Cardiac muscle cell (in vitro differentiated cells and primary cell): ENCODE data around the gene KCTD16. TPM values are rescaled to one million over a fixed set of nuclear protein-coding genes. Genes with fewer than 3 reads are reported as not detected.

Source experiments
- DNase-seq, 2 donors: peaks; one replicate each; pipeline versions ENCODE4 v3.0.0 to v3.0.0-alpha.2; 2010 to 2017; ENCODE audit warnings: low read depth in 1 of 2, low spot score in 1 of 2
- H3K27ac ChIP-seq: fragments of 200-600 bp; sonication (generic); 2 replicates; pipeline ENCODE4 v1.5.1; 2016
- H3K27me3 ChIP-seq: fragments of 200-600 bp; sonication (generic); 2 replicates; pipeline ENCODE4 v1.6.0; 2016; ENCODE audit warnings: control low read depth
- H3K36me3 ChIP-seq: fragments of 200-600 bp; sonication (generic); 2 replicates; pipeline ENCODE4 v1.5.1; 2016; ENCODE audit warnings: control low read depth
- H3K4me1 ChIP-seq: fragments of 200-600 bp; sonication (generic); 2 replicates; pipeline ENCODE4 v1.8.1; 2017; ENCODE audit warnings: low read depth, mild to moderate bottlenecking, mixed run types
- H3K4me3 ChIP-seq: fragments of 200-600 bp; sonication (generic); 2 replicates; pipeline ENCODE4 v1.5.1; 2016; ENCODE audit warnings: mild to moderate bottlenecking
- H3K9me3 ChIP-seq: fragments of 200-600 bp; sonication (generic); 2 replicates; pipeline ENCODE4 v1.5.1; 2017; ENCODE audit warnings: low read depth, mild to moderate bottlenecking, control low read depth
- CTCF ChIP-seq: IDR thresholded peaks from 2 replicates; pipeline ENCODE4 v1.5.1; 2012; ENCODE audit warnings: low read depth, mild to moderate bottlenecking, low read length
- polyA plus RNA-seq: library from polyadenylated mRNA; unstranded; fragments of >200 nt; fragmentation: Nextera tagmentation; extraction: Ambion mirVana; gene quantifications from 2 replicates; pipeline ENCODE4 v1.2.1, GENCODE V29; 2016
- total RNA-seq: library from RNA; depleted of rRNA; stranded (reverse); fragments of >200 nt; gene quantifications from 2 replicates; pipeline ENCODE4 v1.2.3, GENCODE V29; 2016

Gene KCTD16
- total and polyA plus RNA-seq, 2 experiments from 2014 or later, result 0.13 to 0.66 TPM

- H3K27me3 ChIP-seq, result no peaks in the 10 kb centered on the region
- TF ChIP-seq CTCF, result no peak
These were observed 165.7 kb downstream of the KCTD16 start for GRCh38 chr5:144336191-144336961.

DNA sequence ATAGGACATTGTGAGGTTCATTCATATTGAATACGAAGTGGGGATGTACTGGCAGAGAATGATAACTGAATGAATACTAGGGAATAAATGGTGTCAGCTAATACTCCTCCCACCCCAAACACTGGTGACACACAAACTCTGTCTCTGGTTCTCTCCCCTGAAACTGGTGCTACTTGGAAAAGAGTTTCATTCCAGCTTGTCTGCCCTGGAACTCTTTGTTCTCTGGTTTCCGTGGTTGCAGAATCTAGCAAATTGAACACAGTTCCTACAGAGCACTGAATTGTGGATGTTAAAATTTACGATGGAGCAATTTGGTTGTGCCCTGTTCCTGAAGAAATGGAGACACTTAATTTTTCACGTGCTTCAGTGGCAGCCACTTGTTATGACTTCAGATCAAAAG, 181.7 kb downstream of the KCTD16 start:
- Histone ChIP-seq H3K27ac (no peak overlapping the region), H3K9me3 (no peaks in the 10 kb centered on the region), H3K27me3 (peaks cover 14% of the 10 kb centered on the region), H3K4me1 (no peaks in the 10 kb centered on the region), H3K36me3 (no peaks in the 10 kb centered on the region), H3K4me3 (no peak overlapping the region)
- no peak for TF ChIP-seq CTCF
- DNase-seq, result no peak

More at GRCh38 chr5:144336191-144336961, 165.7 kb downstream of the KCTD16 start:
- no peak overlapping the region for H3K27ac ChIP-seq
- H3K9me3 ChIP-seq, result no peaks in the 10 kb centered on the region
- no peaks in the 10 kb centered on the region for H3K36me3 ChIP-seq
- H3K4me1 ChIP-seq, result no peaks in the 10 kb centered on the region
- no peak overlapping the region for H3K4me3 ChIP-seq
- no peak for DNase-seq

DNA sequence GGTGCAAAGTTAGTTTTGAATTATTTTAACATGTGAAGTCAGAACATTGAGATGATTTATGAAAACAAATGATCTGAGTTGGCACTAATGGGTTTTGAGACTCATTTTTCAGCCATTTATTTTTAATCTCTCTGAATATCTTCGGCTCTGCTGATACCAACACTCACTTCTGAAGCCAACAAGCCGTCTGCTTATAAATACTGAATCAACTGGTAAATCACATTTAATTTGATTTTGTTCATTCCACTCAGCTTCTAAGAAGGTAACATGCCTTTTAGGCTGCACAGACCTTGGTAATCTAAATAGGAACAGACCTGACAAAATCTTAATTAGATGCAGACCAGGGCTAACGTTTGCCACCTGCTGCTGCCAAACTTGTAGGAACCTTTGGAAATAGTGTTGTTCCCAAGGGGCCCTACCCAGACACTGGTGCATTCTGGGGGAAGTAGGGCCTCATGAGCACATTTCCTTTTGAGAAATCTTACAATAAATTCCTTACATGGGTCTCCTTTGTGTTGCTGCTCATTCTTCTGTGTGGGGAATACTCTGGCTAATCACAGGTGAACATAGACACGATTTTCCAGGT, 182.2 kb downstream of the KCTD16 start:
- Histone ChIP-seq H3K4me3 (no peak overlapping the region), H3K9me3 (no peaks in the 10 kb centered on the region), H3K36me3 (no peaks in the 10 kb centered on the region), H3K4me1 (no peaks in the 10 kb centered on the region), H3K27me3 (peaks cover 17% of the 10 kb centered on the region), H3K27ac (no peak overlapping the region)
- DNase-seq, result no peak
- TF ChIP-seq CTCF, result no peak

GRCh38 chr5:144356489-144356888, 185.8 kb downstream of the KCTD16 start:
- H3K27me3 ChIP-seq, result peaks cover 17% of the 10 kb centered on the region
- H3K36me3 ChIP-seq, result no peaks in the 10 kb centered on the region
- no peak for TF ChIP-seq CTCF
- no peak overlapping the region for H3K27ac ChIP-seq
- no peak overlapping the region for H3K4me3 ChIP-seq
- H3K9me3 ChIP-seq, result no peaks in the 10 kb centered on the region
- H3K4me1 ChIP-seq, result peaks cover 3% of the 10 kb centered on the region
- DNase-seq, result no peak

DNA sequence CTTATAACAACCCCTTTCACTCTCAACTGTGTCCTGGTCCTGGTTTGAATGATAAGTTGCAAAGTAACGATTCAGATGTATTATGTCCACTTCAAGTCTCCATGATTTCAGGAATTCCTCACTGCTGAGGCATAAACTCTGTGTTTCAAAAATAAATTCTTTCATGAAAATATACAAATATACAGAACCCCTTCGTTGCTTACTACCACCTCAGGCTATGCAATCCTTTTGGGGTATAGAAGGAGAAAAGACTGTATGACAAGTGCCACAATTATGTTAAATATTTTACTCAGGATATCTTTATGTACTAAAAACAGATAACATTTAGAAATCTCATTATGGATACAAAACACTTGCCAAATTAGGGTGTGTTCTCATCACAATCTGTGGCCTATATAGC, 190.7 kb downstream of the KCTD16 start:
- Histone ChIP-seq H3K4me3 (no peak overlapping the region), H3K27me3 (peaks cover 32% of the 10 kb centered on the region), H3K4me1 (peaks cover 3% of the 10 kb centered on the region), H3K9me3 (no peaks in the 10 kb centered on the region), H3K36me3 (no peaks in the 10 kb centered on the region), H3K27ac (no peak overlapping the region)
- DNase-seq, result no peak
- no peak for TF ChIP-seq CTCF
